ENCODE data around the gene RAI1.

RAI1 gene

DNA sequence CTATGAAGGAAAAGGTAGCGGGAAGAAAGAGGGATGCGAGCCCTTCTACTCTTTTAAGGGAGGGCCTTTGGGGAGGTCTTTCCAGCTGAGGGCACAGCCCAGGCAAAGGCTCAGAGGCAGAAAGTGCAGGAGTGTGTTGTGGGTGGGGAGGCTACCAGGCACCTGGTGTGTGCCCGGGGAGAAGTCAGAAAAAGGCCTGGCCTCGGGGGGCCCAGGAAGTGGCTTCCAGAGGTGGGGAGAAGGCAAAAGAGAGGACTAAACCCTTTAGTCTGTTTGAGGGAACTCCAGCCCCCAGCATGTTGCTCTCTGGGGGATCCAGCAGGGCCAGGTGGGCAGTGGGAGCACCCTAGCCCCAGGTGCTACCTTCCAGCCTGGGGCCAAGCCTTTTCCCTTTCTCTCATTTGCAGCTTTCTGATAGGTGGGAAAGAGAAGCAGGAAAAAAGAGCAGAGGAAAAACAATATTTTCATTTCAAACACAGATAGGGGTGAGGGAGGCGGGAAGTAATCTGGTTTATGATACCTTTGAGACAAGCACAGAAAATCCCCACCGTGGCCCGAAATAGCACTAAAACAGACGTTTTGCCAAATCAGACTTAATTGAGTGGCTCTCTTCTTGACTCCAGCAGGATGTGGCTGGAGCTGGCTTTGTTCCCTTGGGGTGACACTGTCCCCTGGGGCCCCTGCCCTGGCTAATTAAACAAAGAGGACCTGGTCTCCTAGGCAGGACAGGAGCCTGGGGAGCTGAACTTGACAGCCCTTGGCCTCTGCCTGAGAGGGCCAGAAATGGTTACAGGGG, 10.4 kb downstream of the RAI1 start:
- DNase-seq (ENCODE audit: low read depth) = no peak
- TF ChIP-seq, protein P1, sequence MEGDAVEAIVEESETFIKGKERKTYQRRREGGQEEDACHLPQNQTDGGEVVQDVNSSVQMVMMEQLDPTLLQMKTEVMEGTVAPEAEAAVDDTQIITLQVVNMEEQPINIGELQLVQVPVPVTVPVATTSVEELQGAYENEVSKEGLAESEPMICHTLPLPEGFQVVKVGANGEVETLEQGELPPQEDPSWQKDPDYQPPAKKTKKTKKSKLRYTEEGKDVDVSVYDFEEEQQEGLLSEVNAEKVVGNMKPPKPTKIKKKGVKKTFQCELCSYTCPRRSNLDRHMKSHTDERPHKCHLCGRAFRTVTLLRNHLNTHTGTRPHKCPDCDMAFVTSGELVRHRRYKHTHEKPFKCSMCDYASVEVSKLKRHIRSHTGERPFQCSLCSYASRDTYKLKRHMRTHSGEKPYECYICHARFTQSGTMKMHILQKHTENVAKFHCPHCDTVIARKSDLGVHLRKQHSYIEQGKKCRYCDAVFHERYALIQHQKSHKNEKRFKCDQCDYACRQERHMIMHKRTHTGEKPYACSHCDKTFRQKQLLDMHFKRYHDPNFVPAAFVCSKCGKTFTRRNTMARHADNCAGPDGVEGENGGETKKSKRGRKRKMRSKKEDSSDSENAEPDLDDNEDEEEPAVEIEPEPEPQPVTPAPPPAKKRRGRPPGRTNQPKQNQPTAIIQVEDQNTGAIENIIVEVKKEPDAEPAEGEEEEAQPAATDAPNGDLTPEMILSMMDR (IDR thresholded peaks at IDR 0.05; ENCODE audit: control insufficient read depth, extremely low read depth, insufficient read depth) = no peak
- no peak overlapping the region for H3K4me3 ChIP-seq (ENCODE audit: low read depth, low read length)

DNA sequence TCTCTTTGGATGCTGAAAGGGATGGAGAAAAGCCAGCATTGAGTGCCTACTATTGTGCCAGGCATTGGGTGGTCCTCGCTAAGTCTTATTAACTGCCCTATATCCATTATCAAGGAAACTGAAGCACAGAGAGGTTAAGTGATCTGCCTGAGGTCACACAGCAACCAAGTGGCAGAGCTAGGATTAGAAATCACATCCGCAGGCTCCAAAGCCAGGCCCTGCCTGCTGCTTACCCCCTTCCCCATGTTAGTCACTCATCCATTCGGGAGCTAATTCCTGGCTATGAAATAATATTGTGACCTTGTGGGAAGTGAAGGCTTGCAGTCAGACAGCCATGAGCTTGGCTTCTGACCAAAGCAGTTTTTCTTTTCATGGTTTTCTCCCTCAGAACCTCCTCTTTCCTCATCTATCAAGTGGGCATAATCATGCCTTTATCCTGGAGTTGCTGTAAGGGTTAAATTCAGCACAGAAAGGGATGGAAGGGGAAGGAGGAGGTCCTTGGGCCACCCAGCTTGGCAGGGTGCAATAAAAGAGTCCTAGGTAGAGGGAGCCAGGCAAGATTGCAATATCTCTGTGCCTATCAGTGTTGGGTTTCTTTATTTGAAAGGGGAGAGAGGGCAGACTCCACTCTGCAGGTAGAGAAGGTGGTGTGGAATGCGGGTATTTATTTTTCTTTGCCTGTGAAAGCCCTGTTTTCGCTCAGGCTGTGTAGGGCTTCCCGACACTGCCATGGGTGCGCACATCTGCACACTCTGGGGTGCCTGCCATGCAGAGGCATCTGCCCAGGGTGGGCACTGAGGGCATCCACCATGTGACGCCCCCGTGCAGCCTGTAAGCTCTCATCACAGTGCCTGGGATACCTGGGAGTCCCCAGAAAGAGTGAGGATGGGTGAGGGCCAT, 11.3 kb downstream of the RAI1 start:
- TF ChIP-seq, protein P1 (IDR thresholded peaks at IDR 0.05; ENCODE audit: control insufficient read depth, extremely low read depth, insufficient read depth) = peak; percentile 14; the same call in 1 of the 2 replicates
- no peak for DNase-seq (ENCODE audit: low read depth)
- H3K4me3 ChIP-seq (ENCODE audit: low read depth, low read length) = peak overlapping the region; percentile 75

- peak; percentile 84 for DNase-seq (ENCODE audit: low read depth)
- TF ChIP-seq, protein P1 (IDR thresholded peaks at IDR 0.05; ENCODE audit: control insufficient read depth, extremely low read depth, insufficient read depth) = 0 out of 2 replicates have a peak, but pooled peaks have one; percentile 5
- H3K4me3 ChIP-seq (ENCODE audit: low read depth, low read length) = peak overlapping the region; percentile 75
Measured at GRCh38 chr17:17693253-17694168, 12.3 kb downstream of the RAI1 start.

DNA sequence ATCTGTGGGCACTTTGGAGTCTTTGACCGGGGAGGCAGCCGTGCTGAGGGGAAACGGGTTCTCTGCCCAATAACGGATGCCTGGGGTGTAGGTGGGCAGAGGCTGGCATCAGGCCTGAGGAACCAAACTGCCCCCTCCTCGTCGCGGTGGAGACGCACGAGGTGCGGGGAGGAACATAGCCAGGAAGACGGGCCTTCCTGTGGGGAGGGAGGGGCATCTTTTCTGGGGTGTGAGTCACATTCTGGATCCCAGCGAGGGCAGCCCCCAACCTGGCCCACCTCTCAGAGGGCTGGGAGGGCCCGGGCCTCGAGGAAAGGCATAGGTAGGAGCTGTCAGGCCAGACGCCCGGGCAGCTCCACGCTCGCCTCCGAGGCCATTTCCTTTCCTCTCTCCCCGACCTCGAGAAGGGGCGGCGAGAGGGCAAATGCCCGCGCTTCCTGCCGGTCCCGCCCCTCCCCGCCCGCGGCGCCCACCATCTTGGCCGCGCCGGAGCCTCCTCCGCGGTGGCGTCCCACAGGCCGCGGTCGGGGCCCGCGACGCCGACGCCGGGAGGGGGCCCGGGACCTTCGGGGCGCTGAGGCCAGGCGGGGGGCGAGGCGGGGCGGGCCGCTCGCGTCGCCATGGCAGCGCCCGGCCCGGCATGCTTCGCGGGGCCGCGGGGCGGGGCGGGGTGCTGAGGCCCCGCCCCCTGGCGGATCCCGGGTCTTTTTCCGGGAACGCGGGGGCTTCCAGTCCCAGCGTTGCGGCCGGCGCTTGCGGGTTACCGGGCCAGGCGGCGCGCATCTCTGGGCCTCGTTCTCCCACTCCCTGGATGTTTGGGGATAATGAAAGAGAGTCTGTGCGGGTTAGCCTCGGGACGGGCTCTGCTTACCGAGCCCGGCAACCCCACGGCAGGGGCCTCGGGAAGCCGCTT, 13.2 kb downstream of the RAI1 start:
- peak overlapping the region; percentile 75 for H3K4me3 ChIP-seq (ENCODE audit: low read depth, low read length)
- TF ChIP-seq, protein P1 (IDR thresholded peaks at IDR 0.05; ENCODE audit: control insufficient read depth, extremely low read depth, insufficient read depth) = no peak
- DNase-seq (ENCODE audit: low read depth) = no peak

DNA sequence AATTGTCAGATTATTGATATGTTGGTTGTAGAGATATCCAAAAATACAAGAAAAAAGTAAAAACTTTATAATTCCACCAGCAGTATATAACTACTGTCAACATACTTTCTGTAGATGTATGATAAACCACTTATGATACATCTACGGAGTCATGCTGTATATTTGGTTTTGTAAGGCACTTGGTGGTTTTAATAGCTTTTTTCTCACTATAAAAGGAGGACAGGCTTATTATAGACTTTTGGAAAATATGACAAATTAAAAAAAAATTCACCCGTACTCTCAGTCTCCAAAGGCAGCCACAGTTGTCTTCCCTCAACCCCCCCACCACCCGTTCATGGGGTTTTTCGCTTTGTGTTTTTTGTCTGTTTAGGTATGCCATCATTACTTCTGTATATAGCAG, 14.8 kb downstream of the RAI1 start:
- no peak overlapping the region for H3K4me3 ChIP-seq (ENCODE audit: low read depth, low read length)
- DNase-seq (ENCODE audit: low read depth) = no peak
- TF ChIP-seq, protein P1 (IDR thresholded peaks at IDR 0.05; ENCODE audit: control insufficient read depth, extremely low read depth, insufficient read depth) = no peak
